ENCODE data around the gene SDSL.
A peak's percentile ranks its signal among the peaks of the same experiment; 100 is the strongest.

Gene SDSL

DNA sequence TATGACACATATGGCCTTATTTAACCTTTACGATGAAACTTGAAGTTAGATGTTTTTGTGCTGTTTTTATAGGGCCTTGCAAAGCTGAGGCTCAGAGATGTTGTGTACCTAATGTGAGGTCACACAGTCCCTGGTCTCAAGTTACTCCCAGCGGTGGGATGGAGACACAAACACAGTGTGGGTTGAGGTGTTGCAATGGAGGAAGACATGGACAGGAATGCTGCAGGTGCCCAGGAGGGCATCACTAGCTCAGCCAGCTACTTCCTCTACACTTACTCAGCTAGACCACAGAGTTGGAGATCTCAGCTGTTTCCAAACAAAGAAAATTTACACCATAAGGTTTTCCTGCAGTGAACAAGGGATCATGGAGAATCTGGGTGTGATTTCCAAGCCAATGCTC, 34.0 kb downstream of the SDSL start:
- FAIRE-seq, result no peak

DNA sequence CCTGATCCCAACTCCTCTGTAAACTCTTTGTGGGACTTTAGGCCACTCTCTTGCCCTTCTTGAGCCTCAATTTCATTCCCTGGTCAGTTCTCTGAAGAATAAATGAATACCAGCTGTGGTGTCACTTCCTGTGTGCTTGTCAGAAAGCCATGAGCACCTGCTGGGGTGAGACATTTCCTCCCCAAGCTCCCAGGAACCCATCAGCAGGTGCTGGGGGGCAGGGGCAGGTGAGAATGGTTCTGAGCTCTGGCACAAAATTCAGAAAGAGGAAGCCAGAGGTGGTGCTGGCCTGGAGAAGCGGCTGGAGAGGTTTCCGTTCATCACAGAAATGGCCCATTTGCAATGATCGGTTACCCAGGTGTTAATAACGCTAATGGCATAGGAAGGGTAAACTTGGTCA, 34.6 kb downstream of the SDSL start:
- FAIRE-seq, result no peak

DNA sequence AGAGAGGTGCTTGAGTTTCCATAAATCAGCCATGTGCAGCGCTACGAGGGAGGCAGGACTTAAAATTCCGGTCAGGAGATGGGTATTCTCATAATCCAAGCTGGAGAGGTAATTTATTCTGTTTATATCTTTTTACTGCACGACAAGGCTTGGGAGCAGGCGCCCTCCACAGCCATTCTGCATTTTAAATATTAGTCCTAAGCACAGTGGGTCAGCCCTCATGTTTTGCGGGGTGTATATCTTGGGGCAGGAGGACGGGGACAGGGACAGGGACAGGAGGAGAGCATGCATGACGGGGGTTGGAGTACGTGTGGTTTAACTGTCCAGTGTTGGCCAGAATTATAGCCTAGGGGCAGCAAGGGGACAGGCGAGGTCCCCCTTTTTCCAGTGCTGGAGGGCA, 35.0 kb downstream of the SDSL start:
- no peak for FAIRE-seq

DNA sequence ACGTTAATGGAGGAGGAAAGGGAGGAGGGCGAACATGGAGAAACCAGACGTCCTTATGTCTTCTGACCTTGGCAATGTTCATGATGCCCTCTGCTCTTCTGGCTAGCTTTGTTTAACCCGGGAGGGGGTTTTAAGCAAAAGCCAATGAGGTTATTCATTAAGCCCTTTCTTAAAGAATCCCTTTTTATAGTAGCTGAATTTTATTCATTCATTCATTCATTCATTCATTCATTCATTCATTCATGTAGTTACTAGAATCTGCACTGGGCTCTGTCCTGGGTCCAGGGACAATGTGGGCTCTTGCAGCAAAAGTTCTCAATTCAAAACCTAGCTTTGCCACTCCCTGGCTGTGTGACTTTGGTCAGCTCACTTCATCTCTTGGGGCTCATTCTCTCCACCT, 35.5 kb downstream of the SDSL start:
- FAIRE-seq, result no peak

DNA sequence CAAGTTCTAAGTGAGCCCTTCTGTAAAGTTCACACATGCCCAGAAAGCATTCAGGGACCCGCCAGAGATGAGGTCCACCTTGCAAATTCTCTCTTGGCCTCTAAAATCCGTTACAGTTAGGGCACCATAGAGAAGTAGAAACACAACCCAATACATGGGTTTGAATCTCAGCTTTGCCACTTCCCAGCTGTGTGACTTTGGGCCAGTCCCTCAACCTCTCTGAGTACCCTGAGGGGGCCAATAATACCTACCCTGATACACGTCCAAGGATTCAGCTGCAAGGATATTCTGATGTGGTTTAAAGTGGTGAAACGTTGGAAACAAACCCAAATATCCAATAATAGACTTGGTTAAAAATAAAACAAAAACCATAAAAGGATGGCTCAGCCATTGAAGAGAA, 37.8 kb downstream of the SDSL start:
- FAIRE-seq, result no peak

DNA sequence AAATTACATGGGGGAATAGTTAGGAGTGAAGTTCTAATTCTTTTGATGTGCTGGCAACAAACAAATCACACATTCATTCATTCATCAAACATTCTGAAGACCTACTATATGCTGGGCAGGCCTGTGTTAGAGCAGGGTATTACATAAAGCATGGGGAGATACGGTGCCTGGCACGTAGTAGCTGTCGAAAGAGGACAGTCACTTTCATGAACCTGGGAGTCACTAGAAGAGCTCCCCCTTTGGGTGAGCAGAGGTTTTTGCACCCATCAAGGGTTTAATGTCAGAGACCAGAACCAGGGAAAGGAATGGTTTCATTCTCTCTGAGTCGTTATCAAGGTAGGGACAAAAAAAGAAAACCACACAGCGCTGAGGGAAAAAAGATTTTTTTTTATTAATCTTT, 39.5 kb downstream of the SDSL start:
- peak; percentile 61 for FAIRE-seq

DNA sequence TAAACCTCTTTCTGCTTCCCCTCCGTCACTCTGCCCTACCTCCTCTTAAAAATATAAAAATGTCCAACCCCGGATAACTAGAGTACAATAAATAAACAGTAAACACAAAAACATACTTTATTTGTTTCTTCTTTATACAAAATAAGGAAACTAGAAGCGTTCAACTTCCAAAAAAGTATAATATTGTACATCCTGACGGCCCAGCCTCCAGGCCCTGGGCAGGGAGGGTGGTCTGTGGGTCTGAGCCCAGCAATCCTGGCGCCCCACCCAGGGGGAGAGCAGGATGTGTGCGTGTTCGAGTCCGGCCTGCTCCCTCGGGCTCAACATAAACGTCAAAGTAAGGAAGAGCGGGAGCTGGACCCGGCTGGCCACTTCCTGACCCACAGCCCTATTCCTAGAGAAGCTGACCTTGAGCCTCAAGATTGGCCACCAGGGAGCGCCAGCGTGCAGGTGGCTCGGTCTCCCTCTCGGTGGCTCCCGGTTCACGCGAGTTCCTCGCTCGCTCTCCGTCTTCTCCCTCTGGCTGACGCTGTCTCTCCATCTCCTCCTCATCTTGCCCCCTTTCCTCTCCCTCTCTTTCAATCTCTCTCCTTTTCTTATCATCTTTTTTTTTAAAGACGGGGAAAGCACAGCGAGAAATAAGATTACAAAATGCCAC, 40.1 kb downstream of the SDSL start:
- no peak for FAIRE-seq

DNA sequence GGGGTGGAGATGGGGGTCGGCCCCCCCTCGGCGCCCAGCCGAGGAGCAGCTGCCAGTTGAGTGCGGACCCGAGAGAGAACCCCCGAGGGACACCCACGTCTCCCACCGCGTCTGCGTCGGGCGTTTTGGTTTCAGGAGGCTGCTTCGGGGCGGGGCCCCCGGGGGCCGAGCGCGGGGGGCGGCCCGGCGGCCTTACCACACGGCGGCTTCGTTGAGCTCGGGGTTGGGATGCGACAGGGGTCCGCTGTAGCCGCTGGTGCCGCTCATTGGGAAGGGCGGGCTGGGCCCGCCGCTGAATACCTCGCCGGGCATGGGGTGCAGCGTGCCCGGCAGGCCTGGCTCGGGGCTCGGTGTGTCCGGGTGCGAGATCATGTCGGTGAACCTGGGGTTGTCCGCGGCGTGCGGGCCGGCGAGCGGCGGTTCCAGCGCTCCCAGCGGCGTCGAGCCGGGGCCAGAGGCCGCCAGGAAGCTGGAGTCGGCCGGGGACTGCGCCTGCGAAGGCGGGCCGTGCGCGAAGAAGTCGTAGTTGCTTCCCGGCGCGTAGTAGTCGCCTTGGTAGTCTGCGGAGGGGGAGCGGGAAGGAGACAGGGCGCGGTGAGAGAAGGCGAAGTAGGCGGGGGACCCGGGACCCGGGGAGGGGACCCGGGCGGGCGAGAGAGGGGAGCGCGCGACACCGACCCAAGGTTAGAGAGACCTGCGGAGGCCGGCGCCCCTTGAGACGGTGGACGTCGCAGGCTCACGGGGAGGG, 41.0 kb downstream of the SDSL start:
- no peak for FAIRE-seq

DNA sequence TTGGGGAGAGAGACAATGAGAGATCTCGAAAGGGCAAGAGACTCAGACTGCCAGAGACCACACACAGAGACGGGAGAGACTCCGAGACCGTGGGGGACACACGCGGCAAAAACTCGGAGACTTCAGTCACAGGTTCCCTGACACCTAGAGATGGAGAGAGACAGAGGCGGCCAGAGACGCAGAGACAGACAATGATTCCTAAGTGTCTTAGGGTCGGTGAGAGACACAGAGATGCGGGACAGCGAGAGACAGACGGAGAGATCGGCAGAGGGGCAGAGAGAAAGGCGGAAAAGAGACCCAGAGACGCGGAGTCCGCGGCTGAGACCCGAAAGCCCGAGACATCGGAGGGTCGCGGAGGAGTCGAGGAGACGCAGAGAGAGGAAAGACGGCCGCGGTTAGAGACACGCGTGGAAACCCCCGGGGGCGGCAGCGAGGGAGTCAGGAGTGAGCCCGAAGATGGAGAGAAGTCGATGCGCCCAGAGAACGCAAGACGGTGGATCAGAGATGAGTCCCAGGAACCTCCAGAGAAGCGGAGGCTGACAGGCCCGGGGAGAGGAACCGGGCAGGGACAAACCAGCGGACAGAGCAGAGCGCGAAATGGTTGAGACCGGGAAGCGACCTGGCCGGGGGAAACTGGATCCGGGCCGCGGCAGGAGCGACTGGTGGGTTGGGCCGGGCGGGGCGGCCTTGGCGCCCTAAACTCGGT, 41.7 kb downstream of the SDSL start:
- FAIRE-seq, result no peak

DNA sequence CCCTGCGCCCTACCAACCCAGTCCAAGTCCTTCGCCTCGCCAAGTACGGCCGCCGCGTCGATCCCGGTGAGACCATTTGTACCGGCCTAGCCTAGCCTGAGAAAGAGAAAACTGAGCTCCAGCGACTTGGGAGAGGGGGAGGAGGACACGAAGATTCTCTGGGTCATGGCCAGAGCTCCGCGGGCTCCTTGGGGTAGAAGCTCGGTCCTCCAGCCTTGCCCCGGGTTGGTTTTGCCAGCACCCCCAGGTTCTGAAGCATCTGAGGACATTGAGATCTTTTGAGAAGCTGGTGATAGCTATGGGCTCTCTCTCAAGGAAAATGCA, 42.2 kb downstream of the SDSL start:
- no peak for FAIRE-seq

DNA sequence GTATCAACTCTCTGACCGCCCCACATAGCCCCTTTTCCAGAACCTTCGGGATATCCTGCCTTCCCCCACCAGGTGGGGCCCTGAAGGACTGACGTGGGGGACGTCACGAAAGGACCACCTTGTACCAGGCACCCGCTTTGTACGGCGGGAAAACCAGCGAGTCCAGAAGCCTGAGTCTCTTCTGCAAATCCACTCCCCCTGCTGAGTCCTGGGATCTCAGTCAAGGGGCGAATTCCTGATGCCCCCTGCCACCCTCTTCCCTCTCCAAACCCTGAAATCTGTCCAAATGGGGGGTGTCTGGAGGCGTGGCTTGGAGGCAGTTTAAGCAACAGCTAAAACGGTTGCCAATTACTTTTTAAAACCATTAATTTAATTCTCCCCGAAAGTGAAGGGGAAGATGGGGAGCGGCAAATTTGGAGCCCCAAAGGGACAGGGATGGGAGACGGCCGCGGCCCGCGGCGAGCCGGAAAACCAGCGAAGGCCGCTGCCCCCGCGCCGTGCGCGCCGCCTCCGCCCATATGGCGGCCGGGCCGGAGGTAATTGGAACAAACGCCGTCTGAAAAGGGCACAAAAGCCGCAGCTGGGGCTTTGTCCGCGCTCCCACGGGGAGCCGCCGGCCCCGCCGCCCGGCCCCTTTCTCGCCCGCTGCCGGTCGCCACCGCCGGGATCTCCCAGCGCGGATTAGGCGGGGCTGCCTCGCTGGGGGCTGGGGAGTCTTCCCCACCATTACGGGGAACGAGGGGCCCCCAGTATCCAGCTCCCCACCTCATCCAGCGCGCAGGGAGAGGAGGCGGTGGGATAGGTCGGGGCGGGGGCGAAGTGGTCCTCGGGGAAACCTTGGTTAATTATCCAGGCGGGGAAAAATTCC, 42.9 kb downstream of the SDSL start:
- no peak for FAIRE-seq

DNA sequence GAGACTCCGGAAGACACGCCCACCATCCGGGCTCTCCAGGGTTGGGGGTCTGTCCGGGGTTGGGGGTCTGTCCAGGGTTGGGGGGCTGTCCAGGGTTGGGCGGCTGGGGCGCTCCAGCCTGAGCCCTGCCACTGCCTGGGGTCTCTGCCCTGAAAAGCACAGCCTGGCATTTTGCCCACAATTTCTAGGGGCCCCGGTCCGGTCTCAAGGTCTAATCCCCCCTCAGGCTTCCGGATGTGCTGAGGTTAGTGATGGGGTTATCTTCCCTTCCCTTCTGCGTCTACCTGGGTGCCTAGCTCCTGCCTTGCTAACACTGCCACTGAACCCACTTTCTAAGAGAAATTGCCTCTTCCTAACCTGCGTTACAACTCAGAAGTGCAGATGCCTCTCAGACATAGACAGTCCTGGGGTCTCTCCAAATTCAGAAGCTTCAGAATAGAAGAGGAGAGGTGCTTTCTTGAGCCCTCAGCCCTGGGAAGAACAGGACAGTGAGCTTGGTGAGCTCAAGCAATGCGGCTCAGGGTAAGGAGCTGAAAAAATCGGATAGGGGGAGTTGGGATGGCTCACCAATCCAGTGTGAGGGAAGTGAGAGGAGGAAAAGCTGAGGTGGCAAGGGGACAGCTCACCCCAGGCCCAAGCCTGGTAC, 43.8 kb downstream of the SDSL start:
- FAIRE-seq, result no peak

DNA sequence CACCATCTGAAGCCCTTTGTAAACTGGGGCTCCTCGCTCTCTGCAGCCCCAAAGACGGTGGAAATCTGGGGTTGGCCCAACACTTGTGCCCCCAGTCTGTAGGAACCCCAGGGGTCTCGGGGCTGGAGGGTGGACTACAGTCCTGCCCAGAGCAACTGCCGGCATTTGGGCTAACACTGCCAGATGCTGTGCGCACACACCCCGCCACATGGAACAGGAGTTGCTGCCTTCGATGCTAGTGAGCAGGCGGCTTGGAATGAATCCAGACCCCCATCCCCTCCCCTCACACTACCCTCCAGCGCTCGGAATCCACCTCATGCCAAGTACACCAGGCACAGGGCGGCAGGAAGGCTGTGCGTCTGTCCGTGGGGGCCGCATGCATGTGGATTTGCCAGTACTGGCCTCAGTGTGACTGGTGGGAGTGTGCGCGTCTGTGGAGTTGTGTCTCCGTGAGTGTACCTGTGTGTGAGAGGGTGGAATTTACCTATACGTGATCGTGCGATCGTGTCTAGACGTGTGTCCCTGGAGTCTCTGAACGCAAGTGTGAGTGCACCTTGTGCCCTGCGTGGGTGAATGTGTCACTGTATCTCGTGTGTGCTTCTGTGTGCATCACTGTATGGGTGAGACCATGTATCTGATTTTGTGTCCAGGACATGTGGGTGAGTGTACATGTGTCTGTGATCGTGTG, 44.4 kb downstream of the SDSL start:
- no peak for FAIRE-seq

DNA sequence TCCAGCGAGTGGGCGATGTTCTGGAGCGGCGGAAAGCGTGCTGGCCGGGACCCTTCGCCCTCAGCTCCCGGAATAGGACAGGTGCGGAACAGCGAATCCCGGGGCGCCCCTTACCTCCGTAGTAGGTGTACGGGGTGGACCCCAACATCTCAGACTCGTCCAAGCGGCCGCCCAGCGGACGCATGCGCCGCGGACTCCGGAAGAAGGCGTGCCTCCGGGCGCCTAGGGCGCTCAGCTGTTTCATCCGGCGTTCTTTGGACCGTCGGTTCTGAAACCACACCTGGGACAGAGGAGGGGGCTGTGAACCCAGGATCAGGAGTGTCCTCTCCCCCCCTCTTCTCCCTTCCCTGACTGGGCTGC, 44.9 kb downstream of the SDSL start:
- FAIRE-seq, result no peak

DNA sequence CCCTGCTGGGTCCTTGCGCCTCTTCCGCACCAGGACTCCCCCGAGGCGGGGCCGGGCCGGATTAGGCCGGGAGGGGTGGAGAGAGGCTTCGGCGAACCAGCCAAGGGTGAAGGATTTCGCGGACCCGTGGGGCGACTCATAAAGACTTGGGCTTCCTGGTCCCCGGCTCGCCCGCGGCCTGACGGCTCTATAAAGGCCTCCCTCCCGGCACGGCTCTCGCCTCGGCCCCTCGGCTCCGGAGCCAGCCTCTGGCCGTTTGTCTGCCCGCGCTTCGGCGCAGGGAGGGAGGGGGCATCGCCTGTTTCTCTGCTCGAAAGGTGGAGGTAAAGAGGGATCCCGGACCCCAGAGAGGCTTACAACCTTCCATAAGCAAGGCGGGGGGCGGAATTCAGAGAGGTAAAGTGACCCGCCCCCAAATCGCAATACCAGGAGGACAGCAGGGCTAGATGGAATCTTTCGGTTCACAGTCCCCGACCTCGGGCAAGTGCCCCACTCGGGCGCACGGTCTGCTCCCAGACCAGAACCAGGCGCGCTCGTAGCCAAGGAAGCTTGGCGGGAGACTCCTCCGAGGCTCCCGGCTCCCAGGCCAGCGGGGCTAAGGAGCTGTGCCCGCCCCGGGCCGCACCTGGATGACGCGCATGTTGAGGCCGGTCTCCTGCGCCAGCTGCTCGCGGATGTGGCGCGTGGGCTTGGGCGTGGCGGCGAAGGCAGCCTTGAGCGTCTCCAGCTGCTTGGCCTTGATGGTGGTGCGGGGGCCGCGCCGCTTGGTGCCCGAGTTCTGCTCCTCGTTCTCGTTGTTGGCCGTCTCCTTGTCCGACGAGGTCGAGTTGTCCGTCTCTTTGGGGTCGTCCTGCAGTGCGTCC, 45.6 kb downstream of the SDSL start:
- FAIRE-seq, result no peak

DNA sequence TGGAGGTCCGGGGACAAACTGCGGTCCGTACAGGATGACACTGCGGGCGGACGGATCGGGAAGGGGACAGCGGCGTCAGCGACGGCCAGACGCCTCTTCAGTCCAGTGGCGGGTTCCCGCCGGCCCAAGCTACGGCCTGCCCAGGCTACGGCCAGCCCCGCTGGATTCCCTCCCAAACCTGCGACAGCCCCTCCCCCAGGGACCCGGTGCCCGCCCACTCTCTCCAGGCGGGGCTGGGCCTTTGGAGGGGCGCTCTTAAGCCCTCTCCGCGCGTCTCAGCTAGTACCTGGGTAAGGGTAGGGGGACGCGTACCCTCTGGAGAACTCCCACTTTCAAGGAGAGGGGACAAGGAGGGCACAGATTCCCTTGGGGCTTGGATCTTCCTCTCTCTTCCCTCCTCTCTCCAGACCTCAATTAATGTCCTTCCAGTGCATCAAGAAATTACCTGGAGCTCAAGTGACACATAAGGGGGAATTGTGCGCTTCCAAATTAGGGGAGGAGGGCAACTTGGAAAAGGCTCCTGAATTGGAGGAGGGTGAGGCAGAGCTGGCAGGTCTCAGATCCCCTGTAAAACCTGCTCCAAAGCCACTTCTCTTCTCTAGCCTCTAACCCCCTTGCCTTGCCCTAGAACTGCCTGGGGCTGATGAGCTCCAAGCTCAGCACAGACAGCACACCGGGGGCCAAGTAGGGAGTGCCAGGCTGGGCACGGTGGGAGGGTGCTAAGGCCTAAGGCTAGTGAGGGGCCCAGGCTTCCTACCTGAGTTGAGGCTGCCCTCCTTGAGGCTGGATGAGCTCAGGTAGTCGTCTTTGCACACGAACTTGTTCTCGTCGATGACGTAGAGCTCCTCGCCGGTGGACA, 46.4 kb downstream of the SDSL start:
- no peak for FAIRE-seq

DNA sequence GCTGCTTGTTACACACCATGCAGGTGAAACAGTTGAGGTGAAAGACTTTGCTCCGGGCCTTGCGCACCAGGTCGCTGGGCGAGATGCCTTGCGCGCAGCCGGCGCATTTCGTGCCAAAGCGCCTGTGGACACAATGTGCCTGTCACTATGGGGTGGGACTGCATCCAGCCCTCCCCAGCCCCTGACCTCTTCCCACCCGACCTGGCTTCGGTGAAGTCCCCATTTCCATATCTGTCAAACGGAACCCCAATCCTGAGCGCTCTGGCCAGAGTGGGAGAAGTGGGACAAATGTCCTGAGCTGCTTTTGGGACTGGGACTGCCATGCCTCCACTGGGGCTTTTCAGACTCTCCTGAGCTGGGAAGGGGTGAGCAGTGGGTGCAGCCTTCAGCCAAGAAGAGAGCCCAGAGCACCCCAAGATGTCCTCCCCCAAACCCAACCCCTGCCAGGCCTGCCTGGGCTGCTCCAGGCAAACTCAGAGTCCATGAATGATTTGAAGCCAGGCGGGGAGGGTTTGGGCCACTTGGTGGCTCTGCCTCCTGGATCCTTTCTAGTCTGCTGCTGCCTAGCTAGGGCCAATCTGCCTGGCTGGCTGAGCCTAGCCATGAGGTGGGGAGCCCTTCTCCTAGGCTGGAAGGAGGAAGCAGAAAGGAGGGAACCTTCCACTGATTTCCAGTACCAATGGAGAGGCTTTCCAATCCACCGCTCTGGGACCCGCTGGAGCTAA, 47.2 kb downstream of the SDSL start:
- no peak for FAIRE-seq

DNA sequence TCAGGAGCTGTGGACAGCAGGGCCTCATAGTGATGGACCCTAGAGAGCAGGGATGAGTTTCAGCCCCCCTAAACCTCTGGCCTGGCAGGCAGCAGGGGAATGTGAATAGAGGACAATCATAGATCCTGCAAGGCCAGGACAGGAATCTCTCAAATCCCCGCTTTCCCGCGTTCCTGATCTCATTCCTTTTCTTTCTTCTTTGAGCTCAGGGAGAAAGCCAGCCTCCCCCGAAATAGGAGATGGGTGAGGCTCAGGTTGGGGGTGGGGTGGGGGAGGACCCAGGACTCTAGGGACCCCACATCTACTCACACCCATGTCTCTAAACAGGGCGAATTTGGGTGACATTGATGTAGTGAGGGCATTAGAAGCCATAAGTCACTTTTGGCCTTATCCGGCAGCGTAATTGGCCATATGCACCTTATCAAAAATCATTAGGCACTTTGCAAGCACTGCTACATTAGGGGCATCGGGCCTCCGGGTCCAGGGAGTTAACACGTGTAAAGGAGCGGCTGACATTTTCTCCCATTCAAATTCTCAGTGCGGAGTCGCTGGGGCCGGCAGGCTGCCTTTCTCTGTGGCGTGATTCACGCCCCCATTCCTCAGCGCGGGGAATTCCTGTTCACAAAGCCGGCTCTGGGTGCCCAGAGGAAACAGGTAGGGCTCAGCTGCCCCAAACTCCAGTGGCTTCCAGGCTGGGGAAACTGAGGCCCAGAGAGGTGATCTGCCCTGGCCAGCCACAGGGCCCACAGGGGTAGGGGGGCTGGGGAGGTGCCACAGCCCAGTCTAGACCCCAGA, 48.0 kb downstream of the SDSL start:
- no peak for FAIRE-seq

Measured in G401.6 (cell line).